GM12872 (cell line): ENCODE data around the gene GDF10.

Source experiments
- TF ChIP-seq, protein P1 (sequence below): IDR thresholded peaks from 3 replicates; pipeline ENCODE4 v1.5.1; 2011; ENCODE audit warnings: low read depth, mild to moderate bottlenecking, low read length, moderate library complexity; ENCODE audit not compliant: insufficient read depth

Gene GDF10

GRCh38 chr10:47317251-47317650, 17.3 kb downstream of the GDF10 start:
- TF ChIP-seq, protein P1, sequence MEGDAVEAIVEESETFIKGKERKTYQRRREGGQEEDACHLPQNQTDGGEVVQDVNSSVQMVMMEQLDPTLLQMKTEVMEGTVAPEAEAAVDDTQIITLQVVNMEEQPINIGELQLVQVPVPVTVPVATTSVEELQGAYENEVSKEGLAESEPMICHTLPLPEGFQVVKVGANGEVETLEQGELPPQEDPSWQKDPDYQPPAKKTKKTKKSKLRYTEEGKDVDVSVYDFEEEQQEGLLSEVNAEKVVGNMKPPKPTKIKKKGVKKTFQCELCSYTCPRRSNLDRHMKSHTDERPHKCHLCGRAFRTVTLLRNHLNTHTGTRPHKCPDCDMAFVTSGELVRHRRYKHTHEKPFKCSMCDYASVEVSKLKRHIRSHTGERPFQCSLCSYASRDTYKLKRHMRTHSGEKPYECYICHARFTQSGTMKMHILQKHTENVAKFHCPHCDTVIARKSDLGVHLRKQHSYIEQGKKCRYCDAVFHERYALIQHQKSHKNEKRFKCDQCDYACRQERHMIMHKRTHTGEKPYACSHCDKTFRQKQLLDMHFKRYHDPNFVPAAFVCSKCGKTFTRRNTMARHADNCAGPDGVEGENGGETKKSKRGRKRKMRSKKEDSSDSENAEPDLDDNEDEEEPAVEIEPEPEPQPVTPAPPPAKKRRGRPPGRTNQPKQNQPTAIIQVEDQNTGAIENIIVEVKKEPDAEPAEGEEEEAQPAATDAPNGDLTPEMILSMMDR, result no peak

- TF ChIP-seq, protein P1, result no peak
Observed at GRCh38 chr10:47318706-47319105, 18.7 kb downstream of the GDF10 start.

DNA sequence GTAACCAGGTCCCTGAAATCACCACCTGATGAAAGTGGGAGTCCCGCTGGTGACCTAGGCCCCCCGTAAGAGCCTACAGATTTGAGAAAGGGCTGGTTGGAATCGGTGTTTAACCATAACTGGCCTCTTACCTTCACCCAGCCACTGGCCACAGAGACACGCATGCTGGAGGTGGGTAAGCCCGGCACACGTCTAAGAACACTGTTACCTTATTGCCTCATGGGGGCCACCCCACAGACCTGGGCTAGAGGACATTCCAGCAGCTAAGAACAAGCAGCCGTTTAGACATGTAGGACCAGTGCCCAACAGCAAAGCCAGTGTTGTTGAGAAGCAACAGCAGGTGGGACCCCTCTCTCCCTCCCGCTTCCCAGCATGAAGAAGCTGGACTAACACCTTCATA, 19.8 kb downstream of the GDF10 start:
- TF ChIP-seq, protein P1, result no peak

- TF ChIP-seq, protein P1, result no peak
Observed at GRCh38 chr10:47320812-47321211, 20.8 kb downstream of the GDF10 start.

DNA sequence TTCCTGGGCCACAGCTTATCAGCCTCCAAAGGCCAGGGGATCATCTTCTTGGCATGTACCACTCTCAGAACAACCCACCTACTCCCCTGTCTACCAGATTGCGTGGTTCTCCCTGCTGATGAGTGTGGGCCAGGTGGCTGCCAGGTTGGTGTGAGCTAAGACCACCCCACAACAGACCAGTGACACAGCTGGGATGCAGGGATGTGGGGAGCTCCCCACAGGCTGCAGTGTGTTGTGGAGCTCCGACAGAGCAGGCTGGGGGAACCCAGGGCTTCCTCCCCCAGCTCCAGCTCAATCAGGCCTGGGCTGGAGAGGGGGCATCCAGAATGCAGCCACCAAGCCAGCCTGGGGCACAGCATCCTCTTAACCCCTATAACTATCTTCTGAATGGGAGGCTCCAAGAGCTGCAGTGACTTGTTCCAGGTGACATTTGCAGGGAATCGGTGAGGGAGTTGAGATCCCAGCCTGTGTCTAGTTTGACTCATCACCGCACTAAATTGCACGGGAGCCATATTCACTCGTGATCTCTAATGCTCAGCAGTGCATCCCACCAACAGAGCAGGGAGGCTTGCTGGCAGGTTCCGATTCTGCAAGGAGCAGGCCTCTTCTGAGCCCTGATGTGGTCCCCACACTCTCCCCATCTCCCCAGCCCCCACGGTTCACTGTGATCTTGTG, 21.7 kb downstream of the GDF10 start:
- TF ChIP-seq, protein P1, result no peak

DNA sequence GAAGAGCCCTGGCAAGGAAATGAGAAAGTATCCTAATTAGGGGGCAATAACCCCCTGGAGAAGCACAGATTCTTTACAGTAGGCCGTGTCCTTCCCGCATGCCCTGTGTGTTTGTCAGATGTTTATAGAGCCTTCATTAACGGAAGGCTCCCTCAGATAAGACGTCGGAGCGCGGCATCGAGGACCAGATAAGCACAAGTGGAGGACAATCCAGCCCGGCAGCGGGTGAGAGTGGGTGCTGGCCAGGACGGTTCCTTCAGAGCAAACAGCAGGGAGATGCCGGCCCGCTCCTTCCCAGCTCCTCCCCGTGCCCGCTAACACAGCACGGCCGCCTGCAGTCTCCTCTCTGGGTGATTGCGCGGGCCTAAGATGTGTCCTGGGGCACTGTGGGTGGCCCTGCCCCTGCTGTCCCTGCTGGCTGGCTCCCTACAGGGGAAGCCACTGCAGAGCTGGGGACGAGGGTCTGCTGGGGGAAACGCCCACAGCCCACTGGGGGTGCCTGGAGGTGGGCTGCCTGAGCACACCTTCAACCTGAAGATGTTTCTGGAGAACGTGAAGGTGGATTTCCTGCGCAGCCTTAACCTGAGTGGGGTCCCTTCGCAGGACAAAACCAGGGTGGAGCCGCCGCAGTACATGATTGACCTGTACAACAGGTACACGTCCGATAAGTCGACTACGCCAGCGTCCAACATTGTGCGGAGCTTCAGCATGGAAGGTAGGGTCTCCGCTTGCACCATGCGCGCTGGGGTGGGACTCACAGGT, 22.5 kb downstream of the GDF10 start, which contains the start of gene GDF2:
Gene GDF2 (plus strand): TSS at position 155 of the 762 bp plus-strand sequence. CDS start 215 bp downstream, at position 370.
- TF ChIP-seq, protein P1, result no peak

- TF ChIP-seq, protein P1, result no peak
Observed at GRCh38 chr10:47323087-47323486, 23.1 kb downstream of the GDF10 start.
